GM23338 (cell line): ENCODE results near the gene EIF4E3.

Experiments used
- CREB1 ChIP-seq: fragments of 250-450 bp; sonication (Bioruptor Pico); IDR thresholded peaks from 2 replicates; pipeline ENCODE4 v1.5.0; 2020; ENCODE audit warnings: low read depth, mild to moderate bottlenecking, moderate library complexity
- EZH2 ChIP-seq: fragments of 200-600 bp; sonication (generic); IDR thresholded peaks from one replicate; pipeline ENCODE4 v1.8.0; 2017; ENCODE audit warnings: antibody characterized with exemption, mild to moderate bottlenecking, low read depth; ENCODE audit not compliant: unreplicated experiment
- EZH2phosphoT487 ChIP-seq: fragments of 200-600 bp; sonication (generic); IDR thresholded peaks from one replicate; pipeline ENCODE4 v1.8.1; 2018; ENCODE audit warnings: antibody characterized with exemption; ENCODE audit not compliant: unreplicated experiment
- JUNB ChIP-seq: IDR thresholded peaks from one replicate; pipeline ENCODE4 v1.6.1; 2016; ENCODE audit warnings: antibody characterized with exemption; ENCODE audit not compliant: unreplicated experiment
- NANOG ChIP-seq: IDR thresholded peaks from 2 replicates; pipeline ENCODE4 v1.6.1; 2016; ENCODE audit warnings: antibody characterized with exemption, borderline replicate concordance
- POLR2AphosphoS5 ChIP-seq: IDR thresholded peaks from 2 replicates; pipeline ENCODE4 v1.6.1; 2016; ENCODE audit warnings: antibody characterized with exemption, low read depth
- STAT1 ChIP-seq: IDR thresholded peaks from one replicate; pipeline ENCODE4 v1.6.1; 2016; ENCODE audit warnings: antibody characterized with exemption; ENCODE audit not compliant: unreplicated experiment
- ZNF114 ChIP-seq: fragments of 250-450 bp; sonication (Bioruptor Pico); IDR thresholded peaks from 2 replicates; pipeline ENCODE4 v1.5.0; 2020; ENCODE audit warnings: mild to moderate bottlenecking, moderate library complexity
- ZNF331 ChIP-seq: fragments of 250-450 bp; sonication (Bioruptor Pico); IDR thresholded peaks from 2 replicates; pipeline ENCODE4 v1.5.0; 2020; ENCODE audit warnings: low read depth, mild to moderate bottlenecking, moderate library complexity
- TF ChIP-seq, protein P1 (sequence below), 2 experiments: fragments of 200-600 bp in 1 of 2; sonication (generic) in 1 of 2; conservative IDR thresholded peaks; 2 replicates each; pipeline versions ENCODE4 v1.5.1 to v1.6.1; 2016 to 2017; ENCODE audit warnings: antibody characterized with exemption in 2 of 2, low read depth in 2 of 2, mild to moderate bottlenecking in 2 of 2, moderate library complexity in 1 of 2
- TF ChIP-seq, protein P2 (sequence below): IDR thresholded peaks from one replicate; pipeline ENCODE4 v1.6.1; 2018; ENCODE audit warnings: antibody characterized with exemption; ENCODE audit not compliant: unreplicated experiment
- TF ChIP-seq, protein P3 (sequence below): fragments of 250-450 bp; sonication (Bioruptor Pico); IDR thresholded peaks from 2 replicates; pipeline ENCODE4 v1.5.0; 2020; ENCODE audit warnings: mild to moderate bottlenecking, moderate library complexity
- TF ChIP-seq, protein P4 (sequence below): IDR thresholded peaks from 2 replicates; pipeline ENCODE4 v1.6.1; 2016; ENCODE audit warnings: antibody characterized with exemption

DNA sequence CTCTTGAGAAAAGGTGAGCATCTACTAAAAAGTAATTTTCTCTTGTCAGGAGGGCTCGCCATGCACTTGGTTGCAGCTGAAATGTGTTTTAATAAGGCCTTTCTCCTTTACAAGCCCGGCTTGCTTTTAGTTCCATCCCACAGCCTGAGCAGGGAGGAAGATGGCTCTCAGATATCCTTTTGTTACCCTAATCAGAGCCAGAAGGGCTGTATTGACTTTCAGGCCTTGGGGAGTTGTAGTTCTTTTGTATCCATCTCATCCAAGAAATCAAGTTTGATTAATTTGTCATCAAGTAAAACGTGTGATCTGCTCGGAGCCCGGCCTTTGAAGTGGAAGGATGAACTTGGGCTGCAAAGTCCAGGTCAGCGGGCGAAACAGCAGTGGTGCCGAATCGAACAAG lies 52.9 kb downstream of the EIF4E3 start:
- TF ChIP-seq POLR2AphosphoS5 (no peak), EZH2phosphoT487 (no peak), ZNF114 (CRISPR knock-in tag) (no peak), EZH2 (no peak), CREB1 (CRISPR knock-in tag) (no peak), NANOG (no peak), ZNF331 (no peak), JUNB (no peak), STAT1 (no peak)
- TF ChIP-seq, protein P1, sequence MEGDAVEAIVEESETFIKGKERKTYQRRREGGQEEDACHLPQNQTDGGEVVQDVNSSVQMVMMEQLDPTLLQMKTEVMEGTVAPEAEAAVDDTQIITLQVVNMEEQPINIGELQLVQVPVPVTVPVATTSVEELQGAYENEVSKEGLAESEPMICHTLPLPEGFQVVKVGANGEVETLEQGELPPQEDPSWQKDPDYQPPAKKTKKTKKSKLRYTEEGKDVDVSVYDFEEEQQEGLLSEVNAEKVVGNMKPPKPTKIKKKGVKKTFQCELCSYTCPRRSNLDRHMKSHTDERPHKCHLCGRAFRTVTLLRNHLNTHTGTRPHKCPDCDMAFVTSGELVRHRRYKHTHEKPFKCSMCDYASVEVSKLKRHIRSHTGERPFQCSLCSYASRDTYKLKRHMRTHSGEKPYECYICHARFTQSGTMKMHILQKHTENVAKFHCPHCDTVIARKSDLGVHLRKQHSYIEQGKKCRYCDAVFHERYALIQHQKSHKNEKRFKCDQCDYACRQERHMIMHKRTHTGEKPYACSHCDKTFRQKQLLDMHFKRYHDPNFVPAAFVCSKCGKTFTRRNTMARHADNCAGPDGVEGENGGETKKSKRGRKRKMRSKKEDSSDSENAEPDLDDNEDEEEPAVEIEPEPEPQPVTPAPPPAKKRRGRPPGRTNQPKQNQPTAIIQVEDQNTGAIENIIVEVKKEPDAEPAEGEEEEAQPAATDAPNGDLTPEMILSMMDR (conservative IDR thresholded peaks at IDR 0.05; ENCODE audit: low read depth in 2 of 2), result no peak
- TF ChIP-seq, protein P2, sequence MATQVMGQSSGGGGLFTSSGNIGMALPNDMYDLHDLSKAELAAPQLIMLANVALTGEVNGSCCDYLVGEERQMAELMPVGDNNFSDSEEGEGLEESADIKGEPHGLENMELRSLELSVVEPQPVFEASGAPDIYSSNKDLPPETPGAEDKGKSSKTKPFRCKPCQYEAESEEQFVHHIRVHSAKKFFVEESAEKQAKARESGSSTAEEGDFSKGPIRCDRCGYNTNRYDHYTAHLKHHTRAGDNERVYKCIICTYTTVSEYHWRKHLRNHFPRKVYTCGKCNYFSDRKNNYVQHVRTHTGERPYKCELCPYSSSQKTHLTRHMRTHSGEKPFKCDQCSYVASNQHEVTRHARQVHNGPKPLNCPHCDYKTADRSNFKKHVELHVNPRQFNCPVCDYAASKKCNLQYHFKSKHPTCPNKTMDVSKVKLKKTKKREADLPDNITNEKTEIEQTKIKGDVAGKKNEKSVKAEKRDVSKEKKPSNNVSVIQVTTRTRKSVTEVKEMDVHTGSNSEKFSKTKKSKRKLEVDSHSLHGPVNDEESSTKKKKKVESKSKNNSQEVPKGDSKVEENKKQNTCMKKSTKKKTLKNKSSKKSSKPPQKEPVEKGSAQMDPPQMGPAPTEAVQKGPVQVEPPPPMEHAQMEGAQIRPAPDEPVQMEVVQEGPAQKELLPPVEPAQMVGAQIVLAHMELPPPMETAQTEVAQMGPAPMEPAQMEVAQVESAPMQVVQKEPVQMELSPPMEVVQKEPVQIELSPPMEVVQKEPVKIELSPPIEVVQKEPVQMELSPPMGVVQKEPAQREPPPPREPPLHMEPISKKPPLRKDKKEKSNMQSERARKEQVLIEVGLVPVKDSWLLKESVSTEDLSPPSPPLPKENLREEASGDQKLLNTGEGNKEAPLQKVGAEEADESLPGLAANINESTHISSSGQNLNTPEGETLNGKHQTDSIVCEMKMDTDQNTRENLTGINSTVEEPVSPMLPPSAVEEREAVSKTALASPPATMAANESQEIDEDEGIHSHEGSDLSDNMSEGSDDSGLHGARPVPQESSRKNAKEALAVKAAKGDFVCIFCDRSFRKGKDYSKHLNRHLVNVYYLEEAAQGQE, result no peak
- TF ChIP-seq, protein P3, sequence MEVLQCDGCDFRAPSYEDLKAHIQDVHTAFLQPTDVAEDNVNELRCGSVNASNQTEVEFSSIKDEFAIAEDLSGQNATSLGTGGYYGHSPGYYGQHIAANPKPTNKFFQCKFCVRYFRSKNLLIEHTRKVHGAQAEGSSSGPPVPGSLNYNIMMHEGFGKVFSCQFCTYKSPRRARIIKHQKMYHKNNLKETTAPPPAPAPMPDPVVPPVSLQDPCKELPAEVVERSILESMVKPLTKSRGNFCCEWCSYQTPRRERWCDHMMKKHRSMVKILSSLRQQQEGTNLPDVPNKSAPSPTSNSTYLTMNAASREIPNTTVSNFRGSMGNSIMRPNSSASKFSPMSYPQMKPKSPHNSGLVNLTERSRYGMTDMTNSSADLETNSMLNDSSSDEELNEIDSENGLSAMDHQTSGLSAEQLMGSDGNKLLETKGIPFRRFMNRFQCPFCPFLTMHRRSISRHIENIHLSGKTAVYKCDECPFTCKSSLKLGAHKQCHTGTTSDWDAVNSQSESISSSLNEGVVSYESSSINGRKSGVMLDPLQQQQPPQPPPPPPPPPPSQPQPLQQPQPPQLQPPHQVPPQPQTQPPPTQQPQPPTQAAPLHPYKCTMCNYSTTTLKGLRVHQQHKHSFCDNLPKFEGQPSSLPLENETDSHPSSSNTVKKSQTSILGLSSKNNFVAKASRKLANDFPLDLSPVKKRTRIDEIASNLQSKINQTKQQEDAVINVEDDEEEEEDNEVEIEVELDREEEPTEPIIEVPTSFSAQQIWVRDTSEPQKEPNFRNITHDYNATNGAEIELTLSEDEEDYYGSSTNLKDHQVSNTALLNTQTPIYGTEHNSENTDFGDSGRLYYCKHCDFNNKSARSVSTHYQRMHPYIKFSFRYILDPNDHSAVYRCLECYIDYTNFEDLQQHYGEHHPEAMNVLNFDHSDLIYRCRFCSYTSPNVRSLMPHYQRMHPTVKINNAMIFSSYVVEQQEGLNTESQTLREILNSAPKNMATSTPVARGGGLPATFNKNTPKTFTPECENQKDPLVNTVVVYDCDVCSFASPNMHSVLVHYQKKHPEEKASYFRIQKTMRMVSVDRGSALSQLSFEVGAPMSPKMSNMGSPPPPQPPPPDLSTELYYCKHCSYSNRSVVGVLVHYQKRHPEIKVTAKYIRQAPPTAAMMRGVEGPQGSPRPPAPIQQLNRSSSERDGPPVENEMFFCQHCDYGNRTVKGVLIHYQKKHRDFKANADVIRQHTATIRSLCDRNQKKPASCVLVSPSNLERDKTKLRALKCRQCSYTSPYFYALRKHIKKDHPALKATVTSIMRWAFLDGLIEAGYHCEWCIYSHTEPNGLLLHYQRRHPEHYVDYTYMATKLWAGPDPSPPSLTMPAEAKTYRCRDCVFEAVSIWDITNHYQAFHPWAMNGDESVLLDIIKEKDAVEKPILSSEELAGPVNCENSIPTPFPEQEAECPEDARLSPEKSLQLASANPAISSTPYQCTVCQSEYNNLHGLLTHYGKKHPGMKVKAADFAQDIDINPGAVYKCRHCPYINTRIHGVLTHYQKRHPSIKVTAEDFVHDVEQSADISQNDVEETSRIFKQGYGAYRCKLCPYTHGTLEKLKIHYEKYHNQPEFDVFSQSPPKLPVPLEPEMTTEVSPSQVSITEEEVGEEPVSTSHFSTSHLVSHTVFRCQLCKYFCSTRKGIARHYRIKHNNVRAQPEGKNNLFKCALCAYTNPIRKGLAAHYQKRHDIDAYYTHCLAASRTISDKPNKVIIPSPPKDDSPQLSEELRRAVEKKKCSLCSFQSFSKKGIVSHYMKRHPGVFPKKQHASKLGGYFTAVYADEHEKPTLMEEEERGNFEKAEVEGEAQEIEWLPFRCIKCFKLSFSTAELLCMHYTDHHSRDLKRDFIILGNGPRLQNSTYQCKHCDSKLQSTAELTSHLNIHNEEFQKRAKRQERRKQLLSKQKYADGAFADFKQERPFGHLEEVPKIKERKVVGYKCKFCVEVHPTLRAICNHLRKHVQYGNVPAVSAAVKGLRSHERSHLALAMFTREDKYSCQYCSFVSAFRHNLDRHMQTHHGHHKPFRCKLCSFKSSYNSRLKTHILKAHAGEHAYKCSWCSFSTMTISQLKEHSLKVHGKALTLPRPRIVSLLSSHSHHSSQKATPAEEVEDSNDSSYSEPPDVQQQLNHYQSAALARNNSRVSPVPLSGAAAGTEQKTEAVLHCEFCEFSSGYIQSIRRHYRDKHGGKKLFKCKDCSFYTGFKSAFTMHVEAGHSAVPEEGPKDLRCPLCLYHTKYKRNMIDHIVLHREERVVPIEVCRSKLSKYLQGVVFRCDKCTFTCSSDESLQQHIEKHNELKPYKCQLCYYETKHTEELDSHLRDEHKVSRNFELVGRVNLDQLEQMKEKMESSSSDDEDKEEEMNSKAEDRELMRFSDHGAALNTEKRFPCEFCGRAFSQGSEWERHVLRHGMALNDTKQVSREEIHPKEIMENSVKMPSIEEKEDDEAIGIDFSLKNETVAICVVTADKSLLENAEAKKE, result no peak
- TF ChIP-seq, protein P4, sequence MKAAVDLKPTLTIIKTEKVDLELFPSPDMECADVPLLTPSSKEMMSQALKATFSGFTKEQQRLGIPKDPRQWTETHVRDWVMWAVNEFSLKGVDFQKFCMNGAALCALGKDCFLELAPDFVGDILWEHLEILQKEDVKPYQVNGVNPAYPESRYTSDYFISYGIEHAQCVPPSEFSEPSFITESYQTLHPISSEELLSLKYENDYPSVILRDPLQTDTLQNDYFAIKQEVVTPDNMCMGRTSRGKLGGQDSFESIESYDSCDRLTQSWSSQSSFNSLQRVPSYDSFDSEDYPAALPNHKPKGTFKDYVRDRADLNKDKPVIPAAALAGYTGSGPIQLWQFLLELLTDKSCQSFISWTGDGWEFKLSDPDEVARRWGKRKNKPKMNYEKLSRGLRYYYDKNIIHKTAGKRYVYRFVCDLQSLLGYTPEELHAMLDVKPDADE, result no peak
